Measurements from ENCODE around the gene WNT4. TPM values are rescaled to one million over a fixed set of nuclear protein-coding genes. Genes with fewer than 3 reads are reported as not detected.

Gene WNT4
- total and polyA plus RNA-seq, 4 donors = not detected

DNA sequence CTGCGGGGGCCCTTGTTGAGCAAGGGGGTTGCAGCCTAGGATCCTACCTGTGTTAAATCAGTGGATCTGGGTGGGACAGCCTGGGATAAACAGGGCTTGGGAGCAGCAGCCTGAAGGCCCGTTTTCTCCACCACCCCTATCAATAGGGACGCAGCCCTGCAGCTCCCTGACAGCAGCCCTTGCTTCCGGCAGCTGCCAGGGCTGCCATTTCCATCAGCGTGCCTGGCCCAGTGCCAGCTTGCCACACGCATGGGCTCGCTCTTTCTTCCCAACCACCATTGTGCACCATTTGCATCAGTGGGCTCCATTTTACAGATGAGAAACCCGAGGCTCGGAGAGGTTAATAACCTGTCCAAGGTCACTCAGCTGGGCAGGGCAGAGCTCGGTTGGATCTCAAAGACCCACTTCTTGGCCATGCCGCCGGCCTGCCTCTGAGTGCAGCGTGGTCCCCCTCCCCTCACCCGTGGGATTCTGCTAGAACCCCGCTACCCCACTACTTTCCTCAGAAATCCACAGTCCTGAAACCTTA is 3.8 kb downstream of the WNT4 start:
- no peak for DNase-seq
- H3K4me3 ChIP-seq (ENCODE audit: low read length in 2 of 2) = no peak overlapping the region
- no peaks in the 10 kb centered on the region for H3K27me3 ChIP-seq (ENCODE audit: control insufficient read depth in 1 of 2, insufficient read depth in 2 of 2, low read length in 1 of 2)
- no peaks in the 10 kb centered on the region for H3K9me3 ChIP-seq (ENCODE audit: control insufficient read depth, low read length)
- no peak overlapping the region for H3K27ac ChIP-seq (ENCODE audit: low read depth in 1 of 2, low read length in 2 of 2)
- intact Hi-C loops (cut with DNase I) = no loop called here
- 83% methylated on average over 15 of the region's 15 CpGs for WGBS, 2 donors
- H3K36me3 ChIP-seq (ENCODE audit: control insufficient read depth in 1 of 2, insufficient read depth in 2 of 2, low read length in 1 of 2) = no peaks in the 10 kb centered on the region
- ATAC-seq (ENCODE audit: low FRiP score) = no peak
- no peaks in the 10 kb centered on the region for H3K4me1 ChIP-seq (ENCODE audit: control insufficient read depth in 1 of 2, insufficient read depth in 2 of 2, low read length in 2 of 2)

GRCh38 chr1:22137004-22137720 is 5.7 kb downstream of the WNT4 start:
- H3K27me3 ChIP-seq (ENCODE audit: control insufficient read depth in 1 of 2, insufficient read depth in 2 of 2, low read length in 1 of 2) = no peaks in the 10 kb centered on the region
- intact Hi-C loops (cut with DNase I) = no loop called here
- ATAC-seq (ENCODE audit: low FRiP score) (no peak), DNase-seq (no peak)
- H3K9me3 ChIP-seq (ENCODE audit: control insufficient read depth, low read length) = no peaks in the 10 kb centered on the region
- no peaks in the 10 kb centered on the region for H3K36me3 ChIP-seq (ENCODE audit: control insufficient read depth in 1 of 2, insufficient read depth in 2 of 2, low read length in 1 of 2)
- no peak overlapping the region for H3K4me3 ChIP-seq (ENCODE audit: low read length in 2 of 2)
- no peak overlapping the region for H3K27ac ChIP-seq (ENCODE audit: low read depth in 1 of 2, low read length in 2 of 2)
- WGBS, 2 donors = 82 to 86% methylated on average over 16 of the region's 16 CpGs
- H3K4me1 ChIP-seq (ENCODE audit: control insufficient read depth in 1 of 2, insufficient read depth in 2 of 2, low read length in 2 of 2) = no peaks in the 10 kb centered on the region

GRCh38 chr1:22133931-22134324 is 9.0 kb downstream of the WNT4 start:
- H3K27ac ChIP-seq (ENCODE audit: low read depth in 1 of 2, low read length in 2 of 2) = no peak overlapping the region
- H3K27me3 ChIP-seq (ENCODE audit: control insufficient read depth in 1 of 2, insufficient read depth in 2 of 2, low read length in 1 of 2) = no peaks in the 10 kb centered on the region
- intact Hi-C loops (cut with DNase I) = no loop called here
- DNase-seq (no peak), ATAC-seq (ENCODE audit: low FRiP score) (no peak)
- no peaks in the 10 kb centered on the region for H3K36me3 ChIP-seq (ENCODE audit: control insufficient read depth in 1 of 2, insufficient read depth in 2 of 2, low read length in 1 of 2)
- no peaks in the 10 kb centered on the region for H3K4me1 ChIP-seq (ENCODE audit: control insufficient read depth in 1 of 2, insufficient read depth in 2 of 2, low read length in 2 of 2)
- no peak overlapping the region for H3K4me3 ChIP-seq (ENCODE audit: low read length in 2 of 2)
- WGBS, 2 donors = 38 to 39% methylated on average over 15 of the region's 15 CpGs
- H3K9me3 ChIP-seq (ENCODE audit: control insufficient read depth, low read length) = no peaks in the 10 kb centered on the region

- Histone ChIP-seq H3K27me3 (ENCODE audit: control insufficient read depth in 1 of 2, insufficient read depth in 2 of 2, low read length in 1 of 2) (no peaks in the 10 kb centered on the region), H3K27ac (ENCODE audit: low read depth in 1 of 2, low read length in 2 of 2) (no peak overlapping the region), H3K9me3 (ENCODE audit: control insufficient read depth, low read length) (no peaks in the 10 kb centered on the region), H3K4me1 (ENCODE audit: control insufficient read depth in 1 of 2, insufficient read depth in 2 of 2, low read length in 2 of 2) (no peaks in the 10 kb centered on the region), H3K4me3 (ENCODE audit: low read length in 2 of 2) (no peak overlapping the region), H3K36me3 (ENCODE audit: control insufficient read depth in 1 of 2, insufficient read depth in 2 of 2, low read length in 1 of 2) (no peaks in the 10 kb centered on the region)
- WGBS, 2 donors = 74 to 76% methylated on average over 15 to 16 of the region's 16 CpGs
- no peak for DNase-seq
- intact Hi-C loops (cut with DNase I) = no loop called here
- no peak for ATAC-seq (ENCODE audit: low FRiP score)
Observed at GRCh38 chr1:22133247-22133930, 9.5 kb downstream of the WNT4 start.

DNA sequence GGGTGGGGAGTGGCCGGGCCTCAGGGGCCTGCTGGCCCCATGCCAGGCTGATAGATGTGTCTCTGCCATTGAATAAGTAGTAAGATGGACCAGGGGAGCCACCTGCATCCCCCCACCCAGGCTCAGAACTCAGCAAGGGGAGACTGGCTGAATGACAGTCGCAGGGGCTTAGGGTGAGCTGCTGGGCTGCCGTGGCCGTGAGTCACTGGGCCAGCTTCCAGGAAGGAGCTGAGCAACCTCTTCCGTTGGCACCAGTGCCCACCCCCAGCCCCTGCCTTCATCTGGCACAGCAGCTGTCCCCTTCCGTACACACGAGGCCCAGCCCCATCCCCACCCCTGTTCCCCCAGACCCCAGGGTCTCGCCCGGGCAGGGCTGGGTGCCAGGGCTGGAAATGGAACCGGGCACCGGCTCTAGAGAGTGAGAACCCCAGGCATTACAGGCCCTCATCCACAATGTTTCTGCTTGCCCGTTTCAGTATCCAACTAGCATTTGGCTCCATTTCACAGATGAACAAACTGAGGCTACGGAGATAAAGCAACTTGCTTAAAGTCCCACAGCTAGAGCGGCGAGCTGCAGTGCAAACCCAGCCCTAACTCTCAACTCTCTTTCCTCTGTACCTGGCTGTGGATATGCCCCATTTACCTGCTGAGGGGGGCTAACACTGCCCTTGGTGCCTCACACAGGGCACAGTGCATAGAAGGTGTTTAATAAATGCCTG is 10.2 kb downstream of the WNT4 start:
- peak; percentile 84 to 94 for DNase-seq
- ATAC-seq (ENCODE audit: low FRiP score) = no peak
- WGBS, 2 donors = 22 to 26% methylated on average over 15 of the region's 15 CpGs
- no peak overlapping the region for H3K27ac ChIP-seq (ENCODE audit: low read depth in 1 of 2, low read length in 2 of 2)
- intact Hi-C loops (cut with DNase I) = no loop called here
- no peaks in the 10 kb centered on the region for H3K27me3 ChIP-seq (ENCODE audit: control insufficient read depth in 1 of 2, insufficient read depth in 2 of 2, low read length in 1 of 2)
- H3K4me3 ChIP-seq (ENCODE audit: low read length in 2 of 2) = no peak overlapping the region
- no peaks in the 10 kb centered on the region for H3K9me3 ChIP-seq (ENCODE audit: control insufficient read depth, low read length)
- no peaks in the 10 kb centered on the region for H3K4me1 ChIP-seq (ENCODE audit: control insufficient read depth in 1 of 2, insufficient read depth in 2 of 2, low read length in 2 of 2)
- H3K36me3 ChIP-seq (ENCODE audit: control insufficient read depth in 1 of 2, insufficient read depth in 2 of 2, low read length in 1 of 2) = no peaks in the 10 kb centered on the region

- H3K27ac ChIP-seq (ENCODE audit: low read depth in 1 of 2, low read length in 2 of 2) = no peak overlapping the region
- H3K4me1 ChIP-seq (ENCODE audit: control insufficient read depth in 1 of 2, insufficient read depth in 2 of 2, low read length in 2 of 2) = no peaks in the 10 kb centered on the region
- no peak for DNase-seq
- H3K9me3 ChIP-seq (ENCODE audit: control insufficient read depth, low read length) = no peaks in the 10 kb centered on the region
- intact Hi-C loops (cut with DNase I) = no loop called here
- peak; percentile 9 for ATAC-seq (ENCODE audit: low FRiP score)
- 45 to 47% methylated on average over 9 to 10 of the region's 10 CpGs for WGBS, 2 donors
- no peaks in the 10 kb centered on the region for H3K27me3 ChIP-seq (ENCODE audit: control insufficient read depth in 1 of 2, insufficient read depth in 2 of 2, low read length in 1 of 2)
- no peak overlapping the region for H3K4me3 ChIP-seq (ENCODE audit: low read length in 2 of 2)
- H3K36me3 ChIP-seq (ENCODE audit: control insufficient read depth in 1 of 2, insufficient read depth in 2 of 2, low read length in 1 of 2) = no peaks in the 10 kb centered on the region
Observed at GRCh38 chr1:22131875-22132486, 10.9 kb downstream of the WNT4 start.

- no peaks in the 10 kb centered on the region for H3K4me1 ChIP-seq (ENCODE audit: control insufficient read depth in 1 of 2, insufficient read depth in 2 of 2, low read length in 2 of 2)
- H3K36me3 ChIP-seq (ENCODE audit: control insufficient read depth in 1 of 2, insufficient read depth in 2 of 2, low read length in 1 of 2) = no peaks in the 10 kb centered on the region
- no peak overlapping the region for H3K27ac ChIP-seq (ENCODE audit: low read depth in 1 of 2, low read length in 2 of 2)
- DNase-seq = no peak
- no peaks in the 10 kb centered on the region for H3K9me3 ChIP-seq (ENCODE audit: control insufficient read depth, low read length)
- no peak overlapping the region for H3K4me3 ChIP-seq (ENCODE audit: low read length in 2 of 2)
- 90 to 95% methylated on average over 4 of the region's 4 CpGs for WGBS, 2 donors
- no peak for ATAC-seq (ENCODE audit: low FRiP score)
- intact Hi-C loops (cut with DNase I) = no loop called here
- no peaks in the 10 kb centered on the region for H3K27me3 ChIP-seq (ENCODE audit: control insufficient read depth in 1 of 2, insufficient read depth in 2 of 2, low read length in 1 of 2)
Observed at GRCh38 chr1:22131062-22131461, 11.8 kb downstream of the WNT4 start.

- H3K36me3 ChIP-seq (ENCODE audit: control insufficient read depth in 1 of 2, insufficient read depth in 2 of 2, low read length in 1 of 2) = no peaks in the 10 kb centered on the region
- H3K27me3 ChIP-seq (ENCODE audit: control insufficient read depth in 1 of 2, insufficient read depth in 2 of 2, low read length in 1 of 2) = no peaks in the 10 kb centered on the region
- H3K27ac ChIP-seq (ENCODE audit: low read depth in 1 of 2, low read length in 2 of 2) = no peak overlapping the region
- intact Hi-C loops (cut with DNase I) = no loop called here
- no peak for DNase-seq
- no peak for ATAC-seq (ENCODE audit: low FRiP score)
- H3K4me3 ChIP-seq (ENCODE audit: low read length in 2 of 2) = no peak overlapping the region
- H3K4me1 ChIP-seq (ENCODE audit: control insufficient read depth in 1 of 2, insufficient read depth in 2 of 2, low read length in 2 of 2) = no peaks in the 10 kb centered on the region
- no peaks in the 10 kb centered on the region for H3K9me3 ChIP-seq (ENCODE audit: control insufficient read depth, low read length)
- 93 to 95% methylated on average over 29 of the region's 29 CpGs for WGBS, 2 donors
Observed at GRCh38 chr1:22129501-22130117, 13.3 kb downstream of the WNT4 start.
